AG04449 (cell line): Measurements from ENCODE around the gene AP3S1.

Source experiments
- CTCF ChIA-PET: fragments of 350-600 bp; formaldehyde crosslinking; extraction: SDS; loops from one replicate; lab custom pipeline; 2021; ENCODE audit warnings: antibody characterized with exemption; lab: Yijun Ruan, JAX
- POLR2A ChIA-PET: fragments of 400-600, 350-600 bp; formaldehyde crosslinking; extraction: SDS; loops from one replicate; lab custom pipeline; 2020; ENCODE audit warnings: antibody characterized with exemption, inconsistent platforms; lab: Yijun Ruan, JAX
- DNase-seq: peaks from one replicate; pipeline ENCODE4 v3.0.0-alpha.2; 2010; ENCODE audit warnings: low read depth, low spot score
- H3K4me3 ChIP-seq: 2 replicates; pipeline ENCODE4 v1.5.1; 2011; ENCODE audit warnings: low read depth, mild to moderate bottlenecking, control low read depth, low read length
- TF ChIP-seq, protein P1 (sequence below): IDR thresholded peaks from one replicate; pipeline ENCODE4 v1.5.1; 2011; ENCODE audit warnings: mild to moderate bottlenecking, moderate library complexity, low read length, control low read depth, inconsistent platforms; ENCODE audit not compliant: insufficient read depth; ENCODE audit errors: missing control alignments

AP3S1 gene

DNA sequence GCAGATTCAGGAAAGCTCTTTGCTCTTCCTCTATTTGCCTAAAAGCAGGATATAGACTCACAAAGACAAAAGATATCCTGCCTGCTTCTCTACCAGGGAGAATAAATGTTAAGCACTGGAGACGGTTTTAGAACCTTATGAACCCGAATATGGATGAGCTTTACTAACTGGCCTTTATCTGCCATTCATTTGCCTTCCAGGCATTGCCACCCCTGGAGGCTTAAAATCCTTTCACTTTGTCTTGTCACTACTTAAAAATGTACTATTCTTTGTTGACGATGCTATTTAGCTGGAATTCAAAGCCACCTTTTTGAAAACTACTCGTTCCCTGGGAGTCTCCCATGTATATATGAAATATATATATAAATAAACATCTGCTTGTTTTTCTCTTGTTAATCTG, 97.3 kb downstream of the AP3S1 start:
- DNase-seq, result no peak
- POLR2A ChIA-PET, result interaction anchor here (0.5 kb wide), 1 partner anchor 169 kb away, joined by 3 read pairs; no protein-coding TSS in a partner anchor
- H3K4me3 ChIP-seq, result no peak overlapping the region
- CTCF ChIA-PET, result interaction anchor here (1.1 to 1.8 kb wide), 2 partner anchors 22 to 52 kb away, joined by 3 to 4 read pairs; no protein-coding TSS in a partner anchor
- TF ChIP-seq, protein P1, sequence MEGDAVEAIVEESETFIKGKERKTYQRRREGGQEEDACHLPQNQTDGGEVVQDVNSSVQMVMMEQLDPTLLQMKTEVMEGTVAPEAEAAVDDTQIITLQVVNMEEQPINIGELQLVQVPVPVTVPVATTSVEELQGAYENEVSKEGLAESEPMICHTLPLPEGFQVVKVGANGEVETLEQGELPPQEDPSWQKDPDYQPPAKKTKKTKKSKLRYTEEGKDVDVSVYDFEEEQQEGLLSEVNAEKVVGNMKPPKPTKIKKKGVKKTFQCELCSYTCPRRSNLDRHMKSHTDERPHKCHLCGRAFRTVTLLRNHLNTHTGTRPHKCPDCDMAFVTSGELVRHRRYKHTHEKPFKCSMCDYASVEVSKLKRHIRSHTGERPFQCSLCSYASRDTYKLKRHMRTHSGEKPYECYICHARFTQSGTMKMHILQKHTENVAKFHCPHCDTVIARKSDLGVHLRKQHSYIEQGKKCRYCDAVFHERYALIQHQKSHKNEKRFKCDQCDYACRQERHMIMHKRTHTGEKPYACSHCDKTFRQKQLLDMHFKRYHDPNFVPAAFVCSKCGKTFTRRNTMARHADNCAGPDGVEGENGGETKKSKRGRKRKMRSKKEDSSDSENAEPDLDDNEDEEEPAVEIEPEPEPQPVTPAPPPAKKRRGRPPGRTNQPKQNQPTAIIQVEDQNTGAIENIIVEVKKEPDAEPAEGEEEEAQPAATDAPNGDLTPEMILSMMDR, result no peak

DNA sequence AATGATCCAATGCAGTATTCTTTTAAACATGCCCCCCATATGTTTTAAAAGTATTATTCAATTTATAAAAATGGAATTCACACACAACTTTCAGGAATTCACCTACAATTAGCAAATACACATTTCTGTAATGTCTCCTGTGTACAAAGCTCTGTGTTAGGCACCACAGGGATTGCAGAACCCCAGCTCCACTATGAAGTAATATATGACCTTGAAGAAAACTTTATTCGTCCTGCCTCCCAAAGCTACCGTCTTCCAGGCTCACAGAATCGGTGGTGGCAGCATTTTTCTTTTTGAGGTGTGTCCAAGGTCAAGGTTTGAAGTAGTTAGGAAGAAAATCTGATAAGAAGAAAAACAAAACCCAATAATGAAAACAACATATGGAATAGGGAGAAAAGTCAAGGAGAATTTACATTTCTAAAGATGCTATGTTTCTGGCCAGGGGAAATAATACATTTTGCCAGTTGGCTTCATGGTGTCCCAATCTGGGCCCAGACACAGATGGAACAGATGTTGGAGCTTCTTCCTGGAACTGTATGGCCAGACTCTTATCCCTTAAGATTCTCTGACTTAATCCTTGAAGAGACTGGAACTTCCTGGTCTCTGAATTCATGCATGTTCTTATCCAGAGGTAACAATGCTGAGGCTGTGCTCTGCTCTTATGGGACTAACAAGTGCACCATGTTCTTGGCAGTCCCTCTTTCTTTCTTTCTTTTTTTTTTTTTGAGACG, 98.5 kb downstream of the AP3S1 start:
- CTCF ChIA-PET, result no interaction called here
- TF ChIP-seq, protein P1, result no peak
- POLR2A ChIA-PET, result interaction anchor here (0.7 kb wide), 1 partner anchor 21 kb away, joined by 3 read pairs; no protein-coding TSS in a partner anchor
- DNase-seq, result no peak
- H3K4me3 ChIP-seq, result no peak overlapping the region

DNA sequence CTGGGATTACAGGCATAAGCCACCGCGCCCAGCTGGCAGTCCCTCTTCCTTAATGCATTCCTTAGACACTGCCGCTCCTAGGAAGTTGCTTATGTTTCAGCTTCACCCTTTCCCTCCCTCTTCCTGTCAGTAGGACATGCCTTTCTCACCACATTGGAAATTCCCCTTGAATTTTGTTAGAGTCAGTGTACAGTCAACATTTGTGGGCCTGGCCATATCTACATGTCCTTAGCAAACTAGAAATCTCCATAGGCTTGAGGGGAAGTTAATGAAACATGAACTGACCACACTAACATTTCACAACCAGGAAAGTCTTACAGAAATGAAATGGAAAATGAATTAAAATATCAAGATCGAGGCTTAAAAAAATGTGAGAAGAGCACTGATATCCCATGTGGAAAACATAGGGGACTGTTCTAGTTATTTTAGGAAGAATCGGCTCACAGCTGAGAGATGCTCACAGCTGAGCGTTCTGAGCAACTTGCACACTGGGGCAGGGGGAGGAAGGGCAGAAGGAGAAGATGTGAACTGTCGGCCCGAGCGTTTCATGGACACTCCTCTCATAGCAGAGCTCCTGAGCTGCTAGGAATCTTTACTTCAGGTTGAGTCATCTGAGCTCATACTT, 99.4 kb downstream of the AP3S1 start:
- TF ChIP-seq, protein P1, result no peak
- ChIA-PET POLR2A (interaction anchor here (0.7 kb wide), 1 partner anchor 20 kb away, joined by 3 read pairs; no protein-coding TSS in a partner anchor), CTCF (no interaction called here)
- DNase-seq, result peak; percentile 92
- H3K4me3 ChIP-seq, result no peak overlapping the region

DNA sequence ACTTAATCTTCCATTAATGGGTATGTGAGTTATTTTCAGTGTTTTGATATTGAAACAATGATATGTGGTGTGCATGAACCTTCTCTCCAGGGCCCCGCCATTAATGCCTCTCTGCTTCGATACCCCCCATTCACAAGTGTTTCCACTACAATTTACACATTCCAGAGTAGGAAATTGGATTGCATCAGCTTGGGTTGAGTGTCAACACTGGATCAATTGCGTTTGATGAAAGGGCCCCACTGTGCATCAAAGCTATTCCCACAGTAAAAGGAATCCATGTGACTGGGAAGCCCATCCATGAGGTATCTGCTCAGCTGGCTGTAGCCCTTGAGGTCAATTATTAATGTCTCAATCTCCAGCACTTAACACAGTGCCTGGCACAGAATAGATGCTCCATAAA, 102.8 kb downstream of the AP3S1 start:
- TF ChIP-seq, protein P1, result no peak
- ChIA-PET POLR2A (interaction anchor here (0.6 kb wide), 1 partner anchor 39 kb away, joined by 3 read pairs; no protein-coding TSS in a partner anchor), CTCF (no interaction called here)
- no peak for DNase-seq
- H3K4me3 ChIP-seq, result no peak overlapping the region

DNA sequence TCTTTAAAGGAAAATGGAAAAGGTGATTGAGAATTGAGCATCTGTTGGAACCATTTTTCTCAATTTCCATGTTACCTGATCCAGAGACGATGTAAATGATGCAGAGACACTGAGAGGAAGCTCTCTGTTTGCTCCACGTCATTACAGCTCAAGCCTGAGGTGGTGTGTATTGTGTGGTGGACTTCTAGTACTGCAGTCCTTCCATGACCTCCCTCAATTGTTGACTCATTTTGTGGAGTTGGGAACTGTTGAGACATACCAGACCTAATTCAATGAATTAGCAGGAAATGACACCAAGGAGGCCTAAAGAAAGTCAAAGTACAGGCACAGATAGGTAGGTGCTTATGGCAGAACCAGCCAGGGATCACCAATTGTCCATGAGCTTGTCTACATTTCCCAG, 104.9 kb downstream of the AP3S1 start:
- POLR2A ChIA-PET, result no interaction called here
- TF ChIP-seq, protein P1, result no peak
- CTCF ChIA-PET, result no interaction called here
- DNase-seq, result no peak
- no peak overlapping the region for H3K4me3 ChIP-seq

DNA sequence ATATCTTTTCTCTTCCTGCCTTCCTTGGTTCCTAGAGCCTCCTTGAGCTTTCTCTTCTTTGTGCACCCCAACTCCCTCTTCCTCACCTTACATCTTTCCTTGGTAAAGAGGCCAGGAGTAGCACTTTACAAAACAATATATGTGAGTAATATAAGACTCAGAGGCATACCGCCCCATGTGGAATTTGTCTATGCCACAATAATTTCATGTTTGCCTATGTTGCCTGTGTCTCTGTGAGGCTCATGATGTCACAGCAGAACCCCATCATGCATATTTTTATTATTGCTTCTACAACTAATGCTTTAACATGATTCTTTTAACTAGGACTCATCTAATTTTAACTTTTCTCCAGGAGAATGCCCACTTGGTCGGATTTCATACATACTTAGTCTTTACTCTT, 105.5 kb downstream of the AP3S1 start:
- H3K4me3 ChIP-seq, result no peak overlapping the region
- DNase-seq, result no peak
- ChIA-PET CTCF (no interaction called here), POLR2A (no interaction called here)
- TF ChIP-seq, protein P1, result no peak
